K562 treated with DMSO at 1 percent for 12 hours (cell line): ENCODE measurements around the gene TEX2. TPM values are rescaled to one million over a fixed set of nuclear protein-coding genes. Genes with fewer than 3 reads are reported as not detected.

ENCODE experiments used
- total RNA-seq: library from RNA; unstranded; fragments of 300-600 nt; gene quantifications from 2 replicates; pipeline ENCODE4 v1.2.3, GENCODE V29; 2022; ENCODE audit not compliant: insufficient read depth

Gene TEX2
- total RNA-seq: 4.5 and 15.6 TPM in 2 replicates

GRCh38 chr17:64263000-64263766 lies at the start of gene TEX2:
TEX2 (minus strand) TSS chr17:64263260; CDS start chr17:64214217, 49,043 bp downstream.

GRCh38 chr17:64129765-64130558 lies 133.1 kb downstream of the TEX2 start, which contains the start of gene ERN1:
ERN1 (minus strand) TSS chr17:64130144; CDS start chr17:64130029, 115 bp downstream.

Other genes with a start within 250 kb of the TEX2 start
- gene ICAM2, start 242.6 kb downstream of the TEX2 start, total RNA-seq: 40.6 and 54.9 TPM in 2 replicates
- 7.9 and 18.9 TPM in 2 replicates for gene ERN1, start 133.1 kb downstream of the TEX2 start, total RNA-seq
- 3.1 and 3.5 TPM in 2 replicates for gene PECAM1, start 127.6 kb upstream of the TEX2 start, total RNA-seq
- 17.5 and 33.7 TPM in 2 replicates for gene MILR1, start 185.9 kb upstream of the TEX2 start, total RNA-seq
- 14.6 and 19.5 TPM in 2 replicates for gene POLG2, start 233.8 kb upstream of the TEX2 start, total RNA-seq
- gene DDX5, start 243.0 kb upstream of the TEX2 start, total RNA-seq: 226 and 407 TPM in 2 replicates
- gene CEP95, start 243.7 kb upstream of the TEX2 start, total RNA-seq: 12.2 and 26.4 TPM in 2 replicates